Activated B cell treated with CpG ODN at 0.5 μM for 24 hours (primary cell): ENCODE results near the gene NOL4L. TPM values are rescaled to one million over a fixed set of nuclear protein-coding genes. Genes with fewer than 3 reads are reported as not detected.

Experiments used
- ATAC-seq: fragments of 200-7000 bp; cut with Tn5 transposase; one replicate; pipeline ENCODE4 v1.10.0; 2021; ENCODE audit warnings: low read depth, mild to moderate bottlenecking, moderate library complexity
- CTCF ChIA-PET: fragments of 350-600 bp; sonication (Branson Sonifier 250); formaldehyde crosslinking; loops from one replicate; lab custom pipeline; 2021; ENCODE audit warnings: antibody characterized with exemption; lab: Charles Lee
- POLR2A ChIA-PET: fragments of 350-600 bp; sonication (Branson Sonifier 250); formaldehyde crosslinking; loops from one replicate; lab custom pipeline; 2021; ENCODE audit warnings: antibody characterized with exemption; lab: Charles Lee
- DNase-seq: peaks from one replicate; pipeline ENCODE4 v3.0.0; 2022
- H3K27ac Mint-ChIP-seq: one replicate; pipeline ENCODE4 v1.8.0; 2020; ENCODE audit warnings: mixed read lengths
- H3K27me3 Mint-ChIP-seq: one replicate; pipeline ENCODE4 v1.8.0; 2021; ENCODE audit warnings: mixed read lengths
- H3K36me3 Mint-ChIP-seq: one replicate; pipeline ENCODE4 v1.8.0; 2021; ENCODE audit warnings: low read depth, mixed read lengths
- H3K4me1 Mint-ChIP-seq: one replicate; pipeline ENCODE4 v1.8.0; 2021; ENCODE audit warnings: mixed read lengths
- H3K4me3 Mint-ChIP-seq: one replicate; pipeline ENCODE4 v1.8.0; 2020; ENCODE audit warnings: mild to moderate bottlenecking, mixed read lengths
- H3K9me3 Mint-ChIP-seq: one replicate; pipeline ENCODE4 v1.8.0; 2020; ENCODE audit warnings: mixed read lengths
- CTCF ChIP-seq: fragments of 200-600 bp; IDR thresholded peaks from one replicate; pipeline ENCODE4 v1.8.0; 2022; ENCODE audit warnings: antibody characterized with exemption, mild to moderate bottlenecking
- intact Hi-C: fragments of 100-400 bp; cut with micrococcal nuclease; formaldehyde crosslinking; loops from one replicate; pipeline ENCODE4 v1.15.1; 2024
- total RNA-seq: library from RNA; stranded (reverse); gene quantifications from 2 replicates; pipeline ENCODE4 v1.2.3, GENCODE V29; 2022

NOL4L gene
- total RNA-seq, 1 donor from 2014 or later: 4.7 TPM

- no peak for TF ChIP-seq CTCF
- POLR2A ChIA-PET: no interaction called here
- DNase-seq: no peak
- Mint-ChIP-seq H3K27ac (no peak overlapping the region), H3K27me3 (peaks cover 7% of the 10 kb centered on the region), H3K9me3 (no peaks in the 10 kb centered on the region), H3K36me3 (no peaks in the 10 kb centered on the region), H3K4me3 (no peak overlapping the region), H3K4me1 (no peaks in the 10 kb centered on the region)
- intact Hi-C loops: no loop called here
- CTCF ChIA-PET: no interaction called here
- no peak for ATAC-seq
Measured at GRCh38 chr20:32621071-32621890, 36.1 kb upstream of the NOL4L start.

DNA sequence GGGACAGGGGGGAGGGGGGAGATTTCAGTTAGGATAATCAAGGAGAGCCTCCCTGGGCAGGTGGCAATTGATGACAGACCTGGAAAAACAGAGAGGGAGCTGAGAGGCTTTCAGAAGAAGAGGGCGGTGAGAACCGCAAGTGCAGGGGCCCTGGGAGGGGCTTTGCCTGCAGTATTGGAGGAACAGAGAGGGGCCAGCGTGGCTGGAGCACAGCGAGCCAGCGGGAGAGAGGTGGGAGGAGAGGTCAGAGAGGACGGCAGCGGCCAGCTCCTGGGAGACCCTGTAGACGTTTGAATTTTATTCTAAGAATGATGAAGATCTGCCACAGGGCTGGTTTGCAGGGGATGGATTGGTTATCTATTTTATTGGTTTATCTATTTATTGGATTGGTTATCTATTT lies 34.5 kb upstream of the NOL4L start:
- no peak for TF ChIP-seq CTCF
- Mint-ChIP-seq H3K36me3 (no peaks in the 10 kb centered on the region), H3K4me1 (no peaks in the 10 kb centered on the region), H3K27ac (no peak overlapping the region), H3K27me3 (peaks cover 7% of the 10 kb centered on the region), H3K4me3 (no peak overlapping the region), H3K9me3 (no peaks in the 10 kb centered on the region)
- POLR2A ChIA-PET: interaction anchor here (0.6 kb wide), 1 partner anchor 72 kb away, joined by 3 read pairs; no protein-coding TSS in a partner anchor
- DNase-seq: no peak
- ATAC-seq: no peak
- intact Hi-C loops: no loop called here
- CTCF ChIA-PET: no interaction called here

- H3K4me1 Mint-ChIP-seq: no peaks in the 10 kb centered on the region
- no peak overlapping the region for H3K4me3 Mint-ChIP-seq
- no peaks in the 10 kb centered on the region for H3K9me3 Mint-ChIP-seq
- TF ChIP-seq CTCF: no peak
- H3K27me3 Mint-ChIP-seq: peaks cover 26% of the 10 kb centered on the region
- CTCF ChIA-PET: no interaction called here
- intact Hi-C loops: no loop called here
- no peak for ATAC-seq
- POLR2A ChIA-PET: interaction anchor here (0.7 kb wide), 1 partner anchor 106 kb away, joined by 18 read pairs; no protein-coding TSS in a partner anchor
- no peak overlapping the region for H3K27ac Mint-ChIP-seq
- H3K36me3 Mint-ChIP-seq: no peaks in the 10 kb centered on the region
- DNase-seq: no peak
Measured at GRCh38 chr20:32614772-32615171, 29.6 kb upstream of the NOL4L start.

- Mint-ChIP-seq H3K27ac (no peak overlapping the region), H3K4me1 (no peaks in the 10 kb centered on the region)
Measured at GRCh38 chr20:32614303-32614702, 29.2 kb upstream of the NOL4L start.

More at GRCh38 chr20:32614303-32614702, 29.2 kb upstream of the NOL4L start:
- DNase-seq: no peak
- H3K9me3 Mint-ChIP-seq: no peaks in the 10 kb centered on the region
- POLR2A ChIA-PET: no interaction called here
- peaks cover 24% of the 10 kb centered on the region for H3K27me3 Mint-ChIP-seq
- ATAC-seq: no peak
- intact Hi-C loops: no loop called here
- no peak for TF ChIP-seq CTCF
- no peak overlapping the region for H3K4me3 Mint-ChIP-seq
- CTCF ChIA-PET: no interaction called here
- H3K36me3 Mint-ChIP-seq: no peaks in the 10 kb centered on the region
